Measurements from ENCODE around the gene PCGF1. TPM values are rescaled to one million over a fixed set of nuclear protein-coding genes. Genes with fewer than 3 reads are reported as not detected.
A peak's percentile ranks its signal among the peaks of the same experiment; 100 is the strongest.

Gene PCGF1
- total and polyA plus RNA-seq, 2 of the 13 experiments (the other 11 are each of a cell fraction or from before 2014, with no cell fraction given), result 20.4 to 22.6 TPM

GRCh38 chr2:74482801-74483674 is 24.5 kb downstream of the PCGF1 start, which contains the start of the genes CCDC142 and TTC31 (continued):
- TF ChIP-seq ZBTB40 (IDR thresholded peaks at IDR 0.05) (peak; percentile 55), ZBTB40 (CRISPR knock-in tag; IDR thresholded peaks at IDR 0.05) (peak; percentile 64; the same call in 1 of the 2 replicates), BHLHE40 (IDR thresholded peaks at IDR 0.05; ENCODE audit: low read length) (no peak), MED13 (CRISPR knock-in tag; IDR thresholded peaks at IDR 0.05) (peak; percentile 43; the same call in 1 of the 2 replicates), ZNF780A (CRISPR knock-in tag; IDR thresholded peaks at IDR 0.05) (no peak; the same call in none of the 2 replicates), KAT7 (CRISPR knock-in tag; IDR thresholded peaks at IDR 0.05; ENCODE audit: borderline replicate concordance) (peak; percentile 93; the same call in 1 of the 2 replicates), CAMTA2 (CRISPR knock-in tag; IDR thresholded peaks at IDR 0.05; ENCODE audit: borderline replicate concordance) (no peak; the same call in 1 of the 2 replicates), CREB1 (IDR thresholded peaks at IDR 0.05) (no peak), CREB1 (CRISPR knock-in tag; IDR thresholded peaks at IDR 0.05) (peak; percentile 91), ZNF546 (CRISPR knock-in tag; conservative IDR thresholded peaks at IDR 0.05) (peak; percentile 94; the same call in 1 of the 2 replicates), HNRNPK (IDR thresholded peaks at IDR 0.05; ENCODE audit: low read depth, low read length, poor library complexity, severe bottlenecking) (no peak), ZBTB42 (CRISPR knock-in tag; IDR thresholded peaks at IDR 0.05) (peak; percentile 87; the same call in 1 of the 2 replicates), JUND (CRISPR knock-in tag; IDR thresholded peaks at IDR 0.05) (no peak), NONO (IDR thresholded peaks at IDR 0.05) (no peak), NONO (CRISPR knock-in tag; conservative IDR thresholded peaks at IDR 0.05) (peak; percentile 93), TBP (CRISPR knock-in tag; IDR thresholded peaks at IDR 0.05) (no peak), CENPBD1 (CRISPR knock-in tag; IDR thresholded peaks at IDR 0.05; ENCODE audit: borderline replicate concordance, low read depth) (peak; percentile 96)
- TF ChIP-seq, protein P1, sequence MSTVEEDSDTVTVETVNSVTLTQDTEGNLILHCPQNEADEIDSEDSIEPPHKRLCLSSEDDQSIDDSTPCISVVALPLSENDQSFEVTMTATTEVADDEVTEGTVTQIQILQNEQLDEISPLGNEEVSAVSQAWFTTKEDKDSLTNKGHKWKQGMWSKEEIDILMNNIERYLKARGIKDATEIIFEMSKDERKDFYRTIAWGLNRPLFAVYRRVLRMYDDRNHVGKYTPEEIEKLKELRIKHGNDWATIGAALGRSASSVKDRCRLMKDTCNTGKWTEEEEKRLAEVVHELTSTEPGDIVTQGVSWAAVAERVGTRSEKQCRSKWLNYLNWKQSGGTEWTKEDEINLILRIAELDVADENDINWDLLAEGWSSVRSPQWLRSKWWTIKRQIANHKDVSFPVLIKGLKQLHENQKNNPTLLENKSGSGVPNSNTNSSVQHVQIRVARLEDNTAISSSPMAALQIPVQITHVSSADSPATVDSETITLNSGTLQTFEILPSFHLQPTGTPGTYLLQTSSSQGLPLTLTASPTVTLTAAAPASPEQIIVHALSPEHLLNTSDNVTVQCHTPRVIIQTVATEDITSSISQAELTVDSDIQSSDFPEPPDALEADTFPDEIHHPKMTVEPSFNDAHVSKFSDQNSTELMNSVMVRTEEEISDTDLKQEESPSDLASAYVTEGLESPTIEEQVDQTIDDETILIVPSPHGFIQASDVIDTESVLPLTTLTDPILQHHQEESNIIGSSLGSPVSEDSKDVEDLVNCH (CRISPR knock-in tag; IDR thresholded peaks at IDR 0.05), result no peak
